HG03442 (cell line): ENCODE data around the gene ARHGEF38.
"Not testable (repeated sequence)": the region's sequence is repeated elsewhere in the genome, so short reads cannot be mapped to it uniquely, and the experiment has no call there.

ENCODE experiments used
- ATAC-seq: cut with Tn5 transposase; IDR thresholded peaks from one replicate; pipeline ENCODE4 v1.9.1; 2021; ENCODE audit warnings: mild to moderate bottlenecking, moderate library complexity; ENCODE audit not compliant: unreplicated experiment

ARHGEF38 gene

DNA sequence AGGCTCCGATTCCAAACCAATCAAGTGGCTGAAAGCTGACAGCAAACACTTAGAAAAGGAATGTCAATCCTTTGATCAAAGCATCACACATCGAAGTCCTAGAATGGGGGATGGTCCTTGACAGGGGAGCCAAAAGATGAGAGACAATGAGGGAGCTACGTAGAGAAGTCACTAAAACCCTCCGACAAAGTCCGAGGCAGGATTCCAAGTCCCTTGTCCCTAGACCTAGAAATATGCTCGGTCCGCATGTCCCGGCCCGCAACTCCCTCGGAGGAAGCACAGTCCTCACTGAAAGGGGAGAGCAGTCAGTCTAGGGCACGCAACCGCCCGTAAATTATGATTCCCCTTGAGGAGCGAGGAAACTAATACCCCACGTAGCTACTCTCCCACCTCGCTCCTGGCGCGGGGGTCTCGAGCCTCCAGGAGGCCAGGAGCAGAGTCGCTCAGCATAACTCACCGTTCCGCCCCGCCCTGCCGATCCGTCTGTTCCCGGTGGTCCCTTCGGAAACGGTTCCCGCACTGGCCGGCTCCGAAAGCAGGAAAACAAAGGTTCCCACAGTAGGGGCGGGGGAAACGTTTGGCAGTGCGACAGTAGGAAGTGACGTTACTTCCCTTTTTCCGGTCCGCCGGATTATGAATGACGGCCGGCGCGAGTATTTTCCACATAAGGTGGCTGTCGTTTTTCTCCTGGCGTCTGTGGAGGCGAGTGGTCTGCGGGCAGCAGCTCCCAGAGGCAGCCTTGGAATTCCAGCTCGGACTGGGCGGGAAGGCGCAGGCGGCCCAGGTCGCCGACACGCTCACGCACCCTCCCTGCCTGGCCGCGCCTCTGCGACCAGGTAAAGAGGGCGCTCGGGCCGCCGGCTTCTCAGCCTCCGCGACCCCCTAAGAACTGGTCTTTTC is 156.0 kb downstream of the ARHGEF38 start, which contains the start of the genes GSTCD and INTS12:
Gene GSTCD, plus strand, starts transcription at position 604 of the 900 bp plus-strand sequence. CDS start 8,830 bp downstream, outside the sequence.
Gene INTS12, minus strand, starts transcription at position 509 of the 900 bp plus-strand sequence. CDS start 8,684 bp downstream, outside the sequence.
- peak; percentile 78 for ATAC-seq

DNA sequence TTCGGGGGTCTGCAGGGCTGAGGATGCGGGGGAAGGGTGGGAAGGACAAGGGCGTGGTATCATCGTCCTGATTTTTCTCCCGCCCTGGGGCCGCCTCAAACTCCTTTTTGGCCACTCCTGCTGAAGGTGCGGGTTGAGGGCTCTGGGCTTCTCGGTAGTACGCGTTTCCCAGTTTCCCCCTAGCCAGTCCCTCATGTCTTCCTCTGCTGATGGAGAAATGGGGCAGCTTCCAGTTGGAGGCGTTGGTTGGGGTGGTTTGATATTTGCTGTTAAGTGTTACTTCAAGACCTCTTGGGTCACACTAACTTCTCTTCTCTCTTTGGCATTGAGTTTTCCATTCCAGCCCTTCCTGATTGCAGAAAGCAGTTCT is 156.6 kb downstream of the ARHGEF38 start:
- peak; percentile 26 for ATAC-seq

DNA sequence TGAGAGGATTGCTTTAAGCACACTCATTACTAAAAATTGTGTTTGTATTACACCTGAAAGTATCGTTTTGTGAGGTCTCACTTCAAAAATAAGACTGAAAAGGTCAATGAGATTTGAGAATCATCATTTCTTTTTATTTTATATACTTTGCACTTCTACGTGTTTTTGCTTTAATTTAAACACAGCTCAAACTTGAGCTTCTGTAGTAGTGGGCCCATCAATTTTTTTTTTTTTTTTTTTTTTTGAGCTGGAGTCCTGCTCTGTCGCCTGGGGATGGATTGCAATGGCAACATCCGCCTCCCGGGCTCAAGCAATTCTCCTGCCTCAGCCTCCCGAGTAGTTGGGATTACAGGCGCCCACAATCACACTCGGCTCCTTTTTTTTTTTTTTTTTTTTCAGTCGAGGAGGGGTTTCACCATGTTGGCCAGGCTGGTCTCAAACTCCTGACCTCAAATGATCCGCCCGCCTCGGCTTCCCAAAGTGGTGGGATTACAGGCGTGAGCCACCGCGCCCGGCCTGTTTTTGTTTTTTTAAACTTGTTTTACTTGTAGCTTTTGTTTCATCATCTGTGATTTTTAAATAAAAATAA is 157.7 kb downstream of the ARHGEF38 start:
- no peak for ATAC-seq

DNA sequence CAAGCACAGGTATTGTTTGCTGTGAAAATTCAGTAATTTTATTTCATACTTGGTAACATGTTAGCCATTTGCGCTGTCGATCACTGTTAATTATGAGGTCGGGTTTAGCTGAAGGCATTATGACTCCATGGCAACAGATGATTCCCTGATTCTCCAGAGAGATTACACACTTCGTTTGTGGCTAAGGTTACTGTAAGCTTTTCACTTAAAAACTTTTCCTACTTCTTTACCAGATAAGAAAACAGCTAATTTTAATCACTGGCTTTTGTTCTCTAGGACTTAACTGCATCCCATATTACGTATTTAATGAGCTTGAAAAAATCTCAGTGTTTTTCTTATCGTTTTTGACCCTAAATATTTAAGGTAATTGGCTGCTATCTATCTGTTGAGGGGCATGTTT is 158.3 kb downstream of the ARHGEF38 start:
- ATAC-seq, result no peak

DNA sequence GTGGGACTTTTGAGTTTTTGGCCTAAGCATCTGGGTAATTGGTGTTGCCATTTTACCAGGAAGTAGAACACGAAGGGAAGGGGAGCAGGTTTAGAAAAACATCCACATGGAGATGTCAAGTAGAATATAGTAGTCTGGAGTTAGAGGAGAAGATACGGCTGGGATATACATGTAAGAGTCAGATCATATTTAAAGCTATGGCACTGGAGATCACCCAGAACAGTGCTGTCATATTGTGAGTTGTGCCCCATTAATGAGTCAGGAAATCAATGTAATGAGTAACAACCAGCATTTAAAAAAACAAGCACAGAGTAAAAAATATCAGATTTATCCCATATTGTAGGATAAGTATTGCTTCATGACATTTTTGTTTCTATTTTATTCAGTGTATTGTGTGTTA is 160.3 kb downstream of the ARHGEF38 start:
- ATAC-seq, result no peak

DNA sequence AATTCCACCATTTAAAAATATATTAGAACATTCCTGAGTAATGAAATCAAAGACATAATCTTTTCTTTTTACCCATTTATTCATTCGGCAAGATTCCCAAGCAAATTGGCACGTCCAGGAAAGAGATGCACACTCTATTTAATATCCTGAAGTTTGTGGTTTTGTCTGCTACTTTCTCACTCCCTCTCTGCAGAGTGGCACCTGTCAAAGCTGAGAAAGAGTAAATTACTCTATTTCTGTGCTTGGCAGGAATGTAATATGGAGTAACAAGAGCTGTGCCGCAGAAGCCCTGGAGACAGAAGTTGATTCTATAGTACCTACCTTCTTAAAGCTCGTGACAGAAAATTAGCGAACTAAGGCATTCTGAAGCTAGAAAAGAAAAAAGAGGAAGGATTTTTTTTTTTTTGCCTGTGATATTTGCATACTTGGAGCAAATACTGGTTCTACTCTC is 161.7 kb downstream of the ARHGEF38 start:
- peak; percentile 62 for ATAC-seq

DNA sequence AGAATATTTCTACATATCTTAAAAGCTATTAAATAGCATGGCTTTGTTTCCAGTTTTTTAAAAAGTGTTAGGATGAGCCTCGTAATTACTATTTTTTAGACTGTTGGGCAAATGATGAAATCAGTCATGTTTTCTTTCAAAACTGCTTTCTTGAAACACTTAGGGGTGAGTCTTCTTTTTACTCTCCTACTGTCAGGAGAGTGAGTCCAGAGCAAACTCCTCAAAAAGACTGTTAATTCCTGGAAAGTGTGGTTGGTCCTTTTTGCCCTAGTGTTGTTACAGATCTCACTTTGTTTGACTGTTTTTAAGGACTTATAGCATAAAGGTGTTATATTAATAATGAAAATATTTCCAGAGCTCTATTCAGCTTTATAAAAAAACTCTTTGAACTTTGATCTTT is 162.5 kb downstream of the ARHGEF38 start:
- ATAC-seq, result no peak

DNA sequence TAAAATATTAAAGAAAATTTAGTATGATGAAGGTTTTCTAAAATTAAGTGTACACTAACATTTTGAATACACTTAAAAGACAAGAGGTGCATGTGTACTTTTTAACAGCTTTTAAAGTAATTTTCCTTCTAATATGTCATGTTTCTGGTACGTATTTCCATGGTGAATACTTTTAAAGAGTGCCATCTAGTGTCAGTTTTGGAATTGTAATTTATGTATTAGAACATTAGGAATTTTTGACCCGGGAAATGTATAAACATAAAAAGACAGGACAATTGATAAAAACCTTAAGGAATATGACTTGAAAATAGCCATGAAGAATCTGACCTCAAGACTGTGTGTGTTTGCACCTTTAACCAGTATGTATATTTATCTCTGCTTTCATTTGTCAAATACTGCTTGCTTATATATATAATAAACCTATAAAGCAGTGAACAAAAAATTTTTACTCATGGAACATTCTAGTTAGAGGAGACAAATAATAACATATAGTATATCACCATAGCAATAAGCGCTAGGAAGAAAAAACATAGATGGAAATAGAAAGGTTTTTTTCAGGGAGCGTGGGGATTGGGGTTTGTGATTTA is 163.4 kb downstream of the ARHGEF38 start:
- ATAC-seq, result no peak

DNA sequence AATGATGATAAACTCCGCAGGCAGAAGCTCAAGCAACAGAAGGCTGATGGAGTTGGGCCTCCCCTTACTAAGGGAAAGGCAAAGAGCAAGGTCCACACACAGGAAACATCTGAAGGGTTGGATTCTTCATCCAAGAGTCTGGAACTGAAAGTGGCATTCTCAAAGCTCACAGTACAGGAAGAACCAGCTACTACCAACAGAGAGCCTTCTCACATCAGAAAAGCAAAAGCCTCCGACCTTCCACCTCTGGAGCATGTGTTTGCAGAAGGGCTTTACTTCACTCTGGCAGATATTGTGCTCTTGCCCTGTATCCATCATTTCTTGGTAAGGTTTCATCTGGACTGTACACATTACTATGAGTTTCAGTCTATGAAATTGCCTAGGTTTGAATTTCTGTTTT is 166.8 kb downstream of the ARHGEF38 start:
- no peak for ATAC-seq

DNA sequence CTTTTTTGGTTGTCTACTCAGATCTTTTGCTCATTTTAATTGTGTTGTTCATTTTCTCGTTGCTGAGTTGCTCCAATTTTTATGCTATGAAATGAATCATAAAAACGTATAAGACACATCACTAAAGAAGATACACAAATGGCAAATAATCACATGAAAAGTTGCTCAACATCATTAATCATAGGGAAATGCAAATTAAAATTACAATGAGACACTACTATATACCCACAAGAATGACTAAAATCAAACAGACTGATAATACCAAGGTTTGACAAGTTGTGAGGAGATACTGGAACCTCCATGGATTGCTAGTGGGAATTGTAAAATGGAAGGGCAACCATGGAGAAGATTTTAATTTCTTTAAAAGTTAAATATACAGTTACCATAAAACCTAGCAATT is 173.2 kb downstream of the ARHGEF38 start:
- ATAC-seq, result no peak

DNA sequence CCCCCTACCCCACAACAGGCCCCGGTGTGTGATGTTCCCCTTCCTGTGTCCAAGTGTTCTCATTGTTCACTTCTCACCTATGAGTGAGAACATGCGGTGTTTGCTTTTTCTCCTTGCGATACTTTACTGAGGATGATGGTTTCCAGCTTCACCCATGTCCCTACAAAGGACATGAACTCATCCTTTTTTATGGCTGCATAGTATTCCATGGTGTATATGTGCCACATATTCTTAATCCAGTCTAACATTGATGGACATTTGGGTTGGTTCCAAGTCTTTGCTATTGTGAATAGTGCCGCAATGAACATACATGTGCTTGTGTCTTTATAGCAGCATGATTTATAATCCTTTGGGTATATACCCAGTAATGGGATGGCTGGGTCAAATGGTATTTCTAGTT is 177.5 kb downstream of the ARHGEF38 start:
- ATAC-seq, result not testable (repeated sequence)
